Measurements from ENCODE around the gene ENTHD1.
"Not testable (repeated sequence)": the region's sequence is repeated elsewhere in the genome, so short reads cannot be mapped to it uniquely, and the experiment has no call there.

Gene ENTHD1

GRCh38 chr22:39896313-39896996 lies 2.9 kb upstream of the ENTHD1 start:
- DNase-seq = no peak

- DNase-seq = no peak
Measured at GRCh38 chr22:39895682-39896081, 2.1 kb upstream of the ENTHD1 start.

GRCh38 chr22:39894554-39895092 lies 1.1 kb upstream of the ENTHD1 start:
- no peak for DNase-seq

GRCh38 chr22:39889924-39890323 lies 3.6 kb downstream of the ENTHD1 start:
- DNase-seq = not testable (repeated sequence)

- no peak for DNase-seq
Measured at GRCh38 chr22:39883057-39883456, 10.5 kb downstream of the ENTHD1 start.

- no peak for DNase-seq
Measured at GRCh38 chr22:39880722-39881121, 12.8 kb downstream of the ENTHD1 start.

- DNase-seq = peak; percentile 65 to 66 (median 65)
Measured at GRCh38 chr22:39877079-39877845, 16.3 kb downstream of the ENTHD1 start.

- not testable (repeated sequence) for DNase-seq
Measured at GRCh38 chr22:39875176-39875885, 18.2 kb downstream of the ENTHD1 start.

- peak; percentile 76 to 82 (median 79) for DNase-seq
Measured at GRCh38 chr22:39873965-39874364, 19.6 kb downstream of the ENTHD1 start.

GRCh38 chr22:39872548-39872947 lies 21.0 kb downstream of the ENTHD1 start:
- DNase-seq = no peak

GRCh38 chr22:39871008-39871798 lies 22.4 kb downstream of the ENTHD1 start:
- no peak for DNase-seq

GRCh38 chr22:39869797-39870196 lies 23.8 kb downstream of the ENTHD1 start:
- DNase-seq = not testable (repeated sequence)

GRCh38 chr22:39868741-39869140 lies 24.8 kb downstream of the ENTHD1 start:
- no peak for DNase-seq

- no peak for DNase-seq
Measured at GRCh38 chr22:39859903-39860588, 33.5 kb downstream of the ENTHD1 start.

GRCh38 chr22:39856588-39856987 lies 37.0 kb downstream of the ENTHD1 start:
- no peak for DNase-seq

- no peak for DNase-seq
Measured at GRCh38 chr22:39852799-39853198, 40.8 kb downstream of the ENTHD1 start.

- peak; percentile 24 to 48 (median 41) for DNase-seq
Measured at GRCh38 chr22:39851606-39852315, 41.8 kb downstream of the ENTHD1 start.

GRCh38 chr22:39847477-39847876 lies 46.1 kb downstream of the ENTHD1 start:
- no peak for DNase-seq

GRCh38 chr22:39846539-39846938 lies 47.0 kb downstream of the ENTHD1 start:
- not testable (repeated sequence) for DNase-seq

GRCh38 chr22:39845529-39845928 lies 48.0 kb downstream of the ENTHD1 start:
- peak in 2 of 3 donors; percentile 44 to 45 for DNase-seq

- DNase-seq = no peak
Measured at GRCh38 chr22:39839917-39840510, 53.5 kb downstream of the ENTHD1 start.
